MM.1S (cell line): Measurements from ENCODE around the gene ADCY5.

ENCODE experiments used
- DNase-seq: peaks from one replicate; pipeline ENCODE4 v3.0.0-alpha.2; 2015
- H2AFZ ChIP-seq: fragments of 300-600 bp; sonication (generic); 2 replicates; pipeline ENCODE4 v1.6.0; 2016; ENCODE audit warnings: antibody characterized with exemption, low read length
- H3F3A ChIP-seq: fragments of 300-600 bp; sonication (generic); 2 replicates; pipeline ENCODE4 v1.6.1; 2016; ENCODE audit warnings: mild to moderate bottlenecking, antibody characterized with exemption, low read length, moderate library complexity, mixed read lengths; ENCODE audit not compliant: insufficient read depth
- H3K27ac ChIP-seq: fragments of 300-600 bp; sonication (generic); 2 replicates; pipeline ENCODE4 v1.5.1; 2016; ENCODE audit warnings: mild to moderate bottlenecking, low read length
- H3K27me3 ChIP-seq: fragments of 300-600 bp; sonication (generic); replicated peaks from 2 replicates; pipeline ENCODE4 v1.6.0; 2016; ENCODE audit warnings: low read length; ENCODE audit not compliant: insufficient read depth
- H3K36me3 ChIP-seq: fragments of 300-600 bp; sonication (generic); replicated peaks from 2 replicates; pipeline ENCODE4 v1.6.1; 2016; ENCODE audit warnings: mild to moderate bottlenecking, low read length, mixed read lengths; ENCODE audit not compliant: insufficient read depth
- H3K4me1 ChIP-seq: fragments of 300-600 bp; sonication (generic); 2 replicates; pipeline ENCODE4 v1.6.1; 2016; ENCODE audit warnings: low read length, mixed read lengths
- H3K4me2 ChIP-seq: fragments of 300-600 bp; sonication (generic); 2 replicates; pipeline ENCODE4 v1.6.0; 2016; ENCODE audit warnings: low read depth, low read length
- H3K4me3 ChIP-seq: fragments of 300-600 bp; sonication (generic); 2 replicates; pipeline ENCODE4 v1.5.1; 2016; ENCODE audit warnings: low read length, mixed read lengths
- H3K79me2 ChIP-seq: fragments of 300-600 bp; sonication (generic); 2 replicates; pipeline ENCODE4 v1.6.1; 2016; ENCODE audit warnings: mixed run types, low read length, mixed read lengths
- H3K9ac ChIP-seq: fragments of 300-600 bp; sonication (generic); 2 replicates; pipeline ENCODE4 v1.6.1; 2016; ENCODE audit warnings: low read length, mixed read lengths
- H3K9me2 ChIP-seq: fragments of 300-600 bp; sonication (generic); replicated peaks from 2 replicates; pipeline ENCODE4 v1.6.1; 2016; ENCODE audit warnings: mild to moderate bottlenecking, low read length, mixed read lengths; ENCODE audit not compliant: insufficient read depth
- H3K9me3 ChIP-seq: fragments of 300-600 bp; sonication (generic); replicated peaks from 2 replicates; pipeline ENCODE4 v1.6.1; 2016; ENCODE audit warnings: mild to moderate bottlenecking, low read length, mixed read lengths; ENCODE audit not compliant: insufficient read depth
- H4K20me1 ChIP-seq: fragments of 300-600 bp; sonication (generic); 2 replicates; pipeline ENCODE4 v1.6.1; 2016; ENCODE audit warnings: mild to moderate bottlenecking, low read length, moderate library complexity, mixed read lengths; ENCODE audit not compliant: insufficient read depth
- CTCF ChIP-seq: fragments of 300-600 bp; sonication (generic); IDR thresholded peaks from 2 replicates; pipeline ENCODE4 v1.5.1; 2016; ENCODE audit warnings: antibody characterized with exemption, low read length, mixed read lengths
- EZH2 ChIP-seq: fragments of 300-600 bp; sonication (generic); optimal IDR thresholded peaks from 2 replicates; pipeline ENCODE3; 2017; ENCODE audit warnings: low read depth, mild to moderate bottlenecking, antibody characterized with exemption, low read length, mixed read lengths
- EZH2phosphoT487 ChIP-seq: fragments of 300-600 bp; sonication (generic); IDR thresholded peaks from 2 replicates; pipeline ENCODE4 v1.6.1; 2018; ENCODE audit warnings: antibody characterized with exemption, low read length

The ADCY5 gene

GRCh38 chr3:123318374-123318773 lies 130.5 kb downstream of the ADCY5 start:
- Histone ChIP-seq H3K9me3 (no peaks in the 10 kb centered on the region), H3K4me2 (no peak overlapping the region), H2AFZ (no peak overlapping the region), H3K79me2 (no peaks in the 10 kb centered on the region), H3K27me3 (peaks cover 10% of the 10 kb centered on the region; the same call in 1 of the 2 replicates), H3K9me2 (no peaks in the 10 kb centered on the region), H3K4me1 (0 out of 2 replicates have a peak, but pooled peaks cover 5% of the 10 kb centered on the region), H3K27ac (no peak overlapping the region), H3F3A (no peaks in the 10 kb centered on the region), H4K20me1 (no peaks in the 10 kb centered on the region), H3K9ac (no peak overlapping the region), H3K36me3 (no peaks in the 10 kb centered on the region), H3K4me3 (no peak overlapping the region)
- DNase-seq: no peak
- TF ChIP-seq CTCF (no peak), EZH2phosphoT487 (no peak)

DNA sequence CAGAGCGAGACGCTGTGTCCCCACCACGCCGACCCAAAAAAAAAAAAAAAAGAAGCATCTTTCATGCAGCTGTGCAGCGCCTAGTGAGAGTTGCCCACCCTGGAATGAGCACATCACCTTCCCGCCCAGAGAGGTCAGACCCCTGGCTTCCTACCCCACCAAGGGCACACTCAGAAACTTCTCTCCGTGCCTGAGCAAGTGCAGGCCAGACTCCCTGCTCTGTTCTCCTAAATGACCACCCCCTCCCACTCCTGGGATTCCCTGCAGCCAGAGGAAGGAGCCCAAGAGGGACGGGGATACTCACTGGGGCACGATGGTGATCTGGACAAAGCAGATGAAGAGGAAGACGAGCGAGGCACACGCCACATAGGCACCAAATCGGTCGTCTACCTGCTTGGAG lies 131.2 kb downstream of the ADCY5 start:
- Histone ChIP-seq H3K79me2 (no peaks in the 10 kb centered on the region), H3K27ac (no peak overlapping the region), H2AFZ (no peak overlapping the region), H4K20me1 (no peaks in the 10 kb centered on the region), H3F3A (no peaks in the 10 kb centered on the region), H3K4me2 (no peak overlapping the region), H3K9me2 (no peaks in the 10 kb centered on the region), H3K9ac (no peak overlapping the region), H3K27me3 (peaks cover 10% of the 10 kb centered on the region; the same call in 1 of the 2 replicates), H3K9me3 (no peaks in the 10 kb centered on the region), H3K4me3 (no peak overlapping the region), H3K36me3 (no peaks in the 10 kb centered on the region), H3K4me1 (0 out of 2 replicates have a peak, but pooled peaks cover 5% of the 10 kb centered on the region)
- no peak for TF ChIP-seq EZH2phosphoT487
- no peak for TF ChIP-seq CTCF
- no peak for TF ChIP-seq EZH2
- DNase-seq: no peak

DNA sequence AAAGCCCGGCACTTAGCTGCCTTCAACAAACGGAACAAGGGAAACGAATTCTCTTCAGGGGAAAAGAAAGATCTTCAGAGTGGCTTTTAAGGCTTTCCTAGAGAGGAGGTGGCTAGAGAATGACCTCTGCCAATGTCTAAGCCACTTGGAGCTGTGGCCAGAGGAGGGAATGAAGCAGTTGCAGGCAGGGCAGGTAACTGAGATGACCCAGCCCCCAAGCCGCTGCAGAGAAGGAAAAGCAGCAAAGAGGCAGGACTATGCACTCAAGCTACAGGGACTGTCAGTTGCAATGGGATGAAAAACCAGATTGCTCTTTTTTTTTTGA lies 133.7 kb downstream of the ADCY5 start:
- Histone ChIP-seq H3K9me3 (no peaks in the 10 kb centered on the region), H3K4me3 (no peak overlapping the region), H3K79me2 (no peaks in the 10 kb centered on the region), H3K27me3 (no peaks in the 10 kb centered on the region), H3K36me3 (no peaks in the 10 kb centered on the region), H3K4me2 (no peak overlapping the region), H2AFZ (no peak overlapping the region), H3K4me1 (peaks cover 12% of the 10 kb centered on the region; the same call in 1 of the 2 replicates), H3F3A (no peaks in the 10 kb centered on the region), H3K9me2 (no peaks in the 10 kb centered on the region), H4K20me1 (no peaks in the 10 kb centered on the region), H3K27ac (no peak overlapping the region), H3K9ac (no peak overlapping the region)
- DNase-seq: no peak
- TF ChIP-seq EZH2phosphoT487: no peak
- TF ChIP-seq EZH2: no peak
- no peak for TF ChIP-seq CTCF
